Measurements from ENCODE around the gene SGSM2. TPM values are rescaled to one million over a fixed set of nuclear protein-coding genes. Genes with fewer than 3 reads are reported as not detected.

The SGSM2 gene
- total RNA-seq, 1 donor from 2014 or later, result 35.5 TPM

- no peak for DNase-seq (ENCODE audit: low spot score)
- intact Hi-C loops (cut with DNase I), result no loop called here
Measured at GRCh38 chr17:2403044-2403443, 65.7 kb downstream of the SGSM2 start.

- no peak for DNase-seq (ENCODE audit: low spot score)
Measured at GRCh38 chr17:2405247-2405926, 68.1 kb downstream of the SGSM2 start.

DNA sequence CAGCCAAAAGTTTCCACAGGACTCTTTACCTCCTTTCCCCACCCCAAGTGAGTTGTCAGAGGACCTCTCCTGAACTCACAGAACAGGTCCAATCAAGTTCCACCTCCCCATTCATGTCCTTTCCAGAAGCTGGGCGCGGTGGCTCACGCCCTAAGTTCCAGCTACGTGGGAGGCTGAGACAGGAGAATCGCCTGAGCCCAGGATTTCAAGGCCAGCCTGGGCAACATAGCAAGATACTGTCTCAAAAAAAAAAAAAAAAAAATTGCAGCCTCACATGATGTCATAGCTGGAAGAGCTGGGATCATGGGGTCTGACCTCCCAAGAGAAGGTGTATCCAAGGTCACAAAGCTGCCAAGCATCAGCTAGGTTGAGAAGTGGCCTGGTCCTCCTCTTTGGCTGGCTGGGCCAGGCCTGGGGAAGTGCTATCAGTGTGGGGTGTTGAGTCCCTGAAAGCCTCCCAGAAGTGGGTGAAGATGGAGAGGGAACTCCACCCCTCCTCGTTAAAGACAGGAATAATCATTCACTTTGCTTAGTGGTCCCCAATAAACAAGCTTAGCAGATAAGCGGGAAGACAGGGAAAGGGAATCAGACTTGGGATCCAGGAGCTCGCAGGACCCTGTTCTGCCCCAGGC, 69.1 kb downstream of the SGSM2 start:
- no peak for DNase-seq (ENCODE audit: low spot score)

More at GRCh38 chr17:2405247-2405926, 68.1 kb downstream of the SGSM2 start:
- intact Hi-C loops (cut with DNase I), result no loop called here

DNA sequence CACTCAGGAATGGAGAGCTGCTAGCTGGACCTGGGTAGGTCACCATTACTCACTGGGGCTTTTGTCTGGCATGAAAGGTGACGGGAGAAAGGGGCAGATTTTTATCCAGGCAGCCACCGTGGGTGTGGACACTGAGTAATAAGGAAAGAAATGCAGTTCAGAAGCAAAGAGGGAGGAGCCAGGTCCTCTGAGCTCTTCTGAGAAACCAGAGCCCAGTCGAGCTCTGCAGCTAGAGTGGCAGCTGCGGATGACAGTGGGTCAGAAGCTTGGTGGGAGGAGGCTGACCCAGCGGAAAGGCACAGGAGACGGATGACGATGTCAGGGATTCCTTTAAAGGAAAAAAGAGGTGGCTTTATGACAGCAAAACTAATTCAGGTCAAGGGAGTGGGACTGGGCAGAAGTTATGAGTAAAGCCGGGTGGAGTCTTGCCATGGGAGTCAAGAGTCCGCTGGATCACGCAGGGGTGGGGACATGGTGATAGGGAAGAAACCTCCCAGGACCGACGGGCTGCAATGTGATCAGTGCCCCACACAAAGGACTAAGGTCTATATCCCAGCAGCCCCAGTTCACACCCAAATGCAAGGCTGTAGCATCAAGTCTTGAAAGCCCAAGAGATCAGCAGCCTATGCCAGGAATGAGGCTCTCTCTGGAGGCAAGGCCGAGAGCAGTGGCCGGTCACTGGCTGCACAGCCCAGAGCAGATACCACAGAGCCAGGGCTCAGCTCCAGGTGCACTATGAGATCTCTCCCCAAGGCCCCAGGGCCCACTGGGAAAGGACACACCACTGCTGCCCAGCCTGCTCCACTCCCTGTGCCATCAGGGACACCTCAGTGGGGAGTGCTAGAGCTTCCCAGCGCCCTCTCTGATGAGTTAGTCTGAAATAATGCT, 69.8 kb downstream of the SGSM2 start:
- DNase-seq (ENCODE audit: low spot score), result no peak
- intact Hi-C loops (cut with DNase I), result no loop called here

More for the DNA sequence above, 69.1 kb downstream of the SGSM2 start:
- intact Hi-C loops (cut with DNase I), result no loop called here

DNA sequence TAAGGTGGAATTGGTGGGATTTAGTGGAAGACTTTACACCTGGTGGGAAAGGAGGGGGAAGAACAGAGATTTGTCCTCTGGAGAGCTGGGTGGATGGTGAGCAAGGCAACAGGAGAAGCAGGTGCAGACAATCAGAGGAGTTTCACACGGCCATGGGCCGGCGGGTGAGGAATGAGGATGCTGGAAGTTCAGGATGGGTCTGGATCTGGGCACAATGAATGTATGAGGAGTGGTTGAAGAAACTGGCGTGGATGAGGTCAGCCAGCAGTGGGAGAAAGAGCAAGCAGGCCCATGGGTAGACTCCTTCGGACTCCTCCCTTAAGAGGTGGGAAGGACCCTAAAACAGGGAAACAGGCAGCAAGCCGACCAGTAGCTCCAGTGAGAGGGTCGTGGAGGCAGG, 73.7 kb downstream of the SGSM2 start:
- DNase-seq (ENCODE audit: low spot score), result no peak
- intact Hi-C loops (cut with DNase I), result no loop called here

GRCh38 chr17:2412561-2413021, 75.3 kb downstream of the SGSM2 start:
- DNase-seq (ENCODE audit: low spot score), result no peak
- intact Hi-C loops (cut with DNase I), result no loop called here

- no peak for DNase-seq (ENCODE audit: low spot score)
- intact Hi-C loops (cut with DNase I), result loop anchor here (1.0 kb wide), 1 partner anchor 32 kb away; no protein-coding TSS in a partner anchor
Measured at GRCh38 chr17:2414446-2415064, 77.3 kb downstream of the SGSM2 start.

DNA sequence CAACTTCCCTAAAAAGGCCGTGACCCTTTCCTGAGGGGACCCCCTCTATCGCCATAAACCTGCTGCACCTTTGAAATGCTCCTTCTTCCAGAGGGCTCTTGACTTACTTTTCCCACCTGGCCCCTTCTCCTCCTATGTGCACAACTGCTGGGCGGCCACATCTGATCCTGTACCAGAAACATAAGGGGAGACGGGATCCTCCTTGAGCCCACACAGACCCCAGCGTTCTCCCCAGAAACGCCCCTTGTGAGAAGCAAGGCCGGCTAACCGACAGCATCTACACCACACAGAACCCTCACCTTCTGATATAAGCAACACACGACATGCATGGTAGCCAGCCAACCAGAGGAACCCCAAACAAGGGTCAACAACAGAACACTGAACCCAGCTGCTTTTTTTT, 77.8 kb downstream of the SGSM2 start:
- DNase-seq (ENCODE audit: low spot score), result no peak
- intact Hi-C loops (cut with DNase I), result loop anchor here (1.0 kb wide), 1 partner anchor 33 kb away; no protein-coding TSS in a partner anchor

DNA sequence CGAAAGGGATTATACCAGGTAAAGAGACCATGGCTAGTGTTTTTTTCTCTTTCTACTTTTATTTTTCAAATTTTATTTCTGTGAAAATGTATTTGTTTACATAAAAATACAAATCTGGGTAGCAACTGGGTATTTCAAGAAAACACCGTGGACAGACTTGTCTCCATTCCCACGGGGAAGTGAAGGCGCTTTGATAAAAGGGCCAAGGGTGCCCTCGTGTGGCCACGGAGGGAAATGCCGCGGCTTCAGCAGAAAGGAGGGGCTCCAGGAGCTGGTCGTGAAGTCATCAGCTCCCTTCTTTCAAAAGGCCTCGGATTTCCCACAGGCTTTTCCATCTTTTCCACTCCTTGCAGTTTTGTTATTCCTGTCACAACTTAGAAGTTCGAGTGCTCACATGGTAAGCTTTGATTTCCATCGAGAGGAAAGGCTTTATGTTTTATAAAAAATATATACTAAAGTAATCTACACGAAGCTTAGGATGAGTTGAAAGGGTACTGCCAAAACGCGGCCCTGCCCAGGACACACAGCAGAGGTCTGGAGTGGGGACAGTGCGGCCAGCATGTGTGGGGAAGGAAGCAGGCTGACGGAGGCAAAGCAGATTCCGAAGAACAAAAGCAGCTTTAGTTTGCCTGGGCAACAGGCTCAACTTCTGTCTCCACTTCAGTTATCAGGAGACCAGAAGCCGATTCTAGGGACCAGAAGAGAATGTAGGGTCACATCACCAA, 78.9 kb downstream of the SGSM2 start:
- DNase-seq (ENCODE audit: low spot score), result peak; percentile 94
- intact Hi-C loops (cut with DNase I), result no loop called here

GRCh38 chr17:2418572-2418971, 81.3 kb downstream of the SGSM2 start:
- intact Hi-C loops (cut with DNase I), result no loop called here
- DNase-seq (ENCODE audit: low spot score), result no peak

GRCh38 chr17:2419486-2419885, 82.2 kb downstream of the SGSM2 start:
- intact Hi-C loops (cut with DNase I), result no loop called here
- DNase-seq (ENCODE audit: low spot score), result no peak

GRCh38 chr17:2420176-2420575, 82.9 kb downstream of the SGSM2 start:
- intact Hi-C loops (cut with DNase I), result no loop called here
- DNase-seq (ENCODE audit: low spot score), result no peak

DNA sequence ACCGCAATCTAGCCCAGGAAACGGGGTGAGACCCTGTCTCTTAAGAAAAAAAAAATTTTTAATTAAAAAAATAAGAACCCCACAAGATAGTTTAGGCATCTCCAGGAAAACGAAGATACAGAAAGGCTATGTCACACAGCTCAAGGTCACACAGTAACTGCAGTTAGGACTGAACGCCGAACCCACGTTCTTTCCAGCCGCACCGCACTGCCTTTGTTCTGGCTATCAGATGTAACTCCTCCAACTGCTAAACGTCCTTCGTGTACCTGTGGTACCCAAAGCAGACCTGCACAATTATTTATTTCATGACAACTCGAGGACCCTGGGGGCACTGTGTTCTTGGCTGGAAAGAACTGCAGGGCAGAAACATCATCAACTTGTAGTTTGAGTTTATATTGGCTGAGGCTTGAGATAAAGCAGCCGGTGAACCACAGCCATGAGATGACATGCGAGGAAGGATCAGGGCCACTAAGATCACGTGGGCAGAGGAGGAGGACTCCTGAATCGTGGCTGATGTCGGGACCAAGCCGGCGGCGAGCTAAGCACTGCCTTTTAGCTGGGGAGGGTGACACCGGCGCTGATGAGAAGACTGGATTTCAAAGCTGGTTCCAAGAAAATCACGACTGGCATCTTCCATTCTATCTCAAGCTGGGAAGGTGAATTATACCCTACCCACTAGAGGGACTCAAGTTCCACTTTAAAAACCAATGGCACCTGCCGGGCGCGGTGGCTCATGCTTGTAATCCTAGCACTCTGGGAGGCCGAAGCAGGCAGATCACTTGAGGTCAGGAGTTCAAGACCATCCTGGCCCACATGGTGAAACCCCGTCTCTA, 84.2 kb downstream of the SGSM2 start:
- no peak for DNase-seq (ENCODE audit: low spot score)
- intact Hi-C loops (cut with DNase I), result no loop called here

GRCh38 chr17:2423271-2423670, 86.0 kb downstream of the SGSM2 start:
- no peak for DNase-seq (ENCODE audit: low spot score)
- intact Hi-C loops (cut with DNase I), result no loop called here

DNA sequence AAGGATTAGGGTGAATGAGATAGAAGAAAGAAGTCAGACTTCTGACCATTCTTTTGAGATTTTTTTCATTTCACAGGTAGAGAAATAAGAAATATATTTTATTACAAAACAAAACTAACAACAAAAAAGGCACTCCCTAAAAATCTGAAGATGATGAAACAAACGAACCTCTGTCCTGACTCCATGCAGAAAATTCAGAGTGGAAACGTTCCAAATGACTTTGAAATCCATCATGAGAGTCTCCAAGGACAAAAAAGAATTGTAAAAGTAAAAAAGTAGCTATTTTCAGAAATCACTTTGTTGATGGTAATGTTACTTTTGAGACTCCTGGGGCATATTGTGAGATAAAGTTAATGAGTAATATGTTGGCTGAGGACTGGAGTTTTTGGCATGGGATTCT, 89.9 kb downstream of the SGSM2 start:
- intact Hi-C loops (cut with DNase I), result no loop called here

GRCh38 chr17:2427910-2428309, 90.6 kb downstream of the SGSM2 start:
- intact Hi-C loops (cut with DNase I), result no loop called here
- no peak for DNase-seq (ENCODE audit: low spot score)

More for the DNA sequence above, 89.9 kb downstream of the SGSM2 start:
- no peak for DNase-seq (ENCODE audit: low spot score)

Measured in cardiac septum (tissue), 1 donor.